AML-193 (cell line): ENCODE data around the gene FDX2.

Experiments
- DNase-seq, 2 experiments: peaks; one replicate each; lab custom pipeline; 2025; lab: John Stamatoyannopoulos, UW

FDX2 gene

GRCh38 chr19:10332965-10333757, 17.3 kb upstream of the FDX2 start, which contains the start of gene RAVER1:
TSS of gene RAVER1 (minus strand) at chr19:10333529. CDS start at chr19:10333507, 22 bp downstream.
- peak; percentile 87 to 92 for DNase-seq

GRCh38 chr19:10332158-10332964, 16.5 kb upstream of the FDX2 start:
- DNase-seq: no peak

GRCh38 chr19:10329555-10329954, 13.7 kb upstream of the FDX2 start:
- DNase-seq: no peak

GRCh38 chr19:10328558-10329429, 13.0 kb upstream of the FDX2 start:
- no peak for DNase-seq

- DNase-seq: no peak
Observed at GRCh38 chr19:10327793-10328192, 12.0 kb upstream of the FDX2 start.

- no peak for DNase-seq
Observed at GRCh38 chr19:10325732-10326131, 9.9 kb upstream of the FDX2 start.

- no peak for DNase-seq
Observed at GRCh38 chr19:10321874-10322835, 6.3 kb upstream of the FDX2 start.

- no peak for DNase-seq
Observed at GRCh38 chr19:10321417-10321797, 5.6 kb upstream of the FDX2 start.

- DNase-seq: no peak
Observed at GRCh38 chr19:10320602-10321416, 5.0 kb upstream of the FDX2 start.

GRCh38 chr19:10318807-10319682, 3.2 kb upstream of the FDX2 start:
- DNase-seq: no peak

GRCh38 chr19:10317857-10318462, 2.1 kb upstream of the FDX2 start:
- no peak for DNase-seq

- DNase-seq: no peak
Observed at GRCh38 chr19:10317045-10317856, 1.4 kb upstream of the FDX2 start.

GRCh38 chr19:10316229-10317044, 622 bp upstream of the FDX2 start:
- DNase-seq: no peak

- no peak for DNase-seq
Observed at GRCh38 chr19:10309423-10309822, 6.4 kb downstream of the FDX2 start, which contains the start of gene ZGLP1. TSS of gene ZGLP1 (minus strand) at chr19:10309815.

GRCh38 chr19:10306327-10306726, 9.5 kb downstream of the FDX2 start:
- DNase-seq: no peak

GRCh38 chr19:10305139-10305806, 10.5 kb downstream of the FDX2 start:
- DNase-seq: peak; percentile 40 to 48
